Measurements from ENCODE around the gene ANKS3. TPM values are rescaled to one million over a fixed set of nuclear protein-coding genes. Genes with fewer than 3 reads are reported as not detected.

The ANKS3 gene
- polyA plus RNA-seq, 2 donors = 9.3 to 26.8 TPM

- Histone ChIP-seq H3K4me3 (ENCODE audit: low read depth in 1 of 2, low read length in 2 of 2) (no peak overlapping the region), H3K27ac (ENCODE audit: low read depth in 2 of 2, low read length in 1 of 2) (no peak overlapping the region), H3K4me1 (ENCODE audit: control insufficient read depth in 2 of 2, insufficient read depth in 2 of 2, low read length in 1 of 2) (no peaks in the 10 kb centered on the region), H3K27me3 (ENCODE audit: control insufficient read depth in 1 of 2, insufficient read depth in 2 of 2, low read length in 2 of 2) (no peaks in the 10 kb centered on the region), H3K36me3 (ENCODE audit: control insufficient read depth in 2 of 2, insufficient read depth in 2 of 2, low read length in 1 of 2) (peaks cover 5 to 14% of the 10 kb centered on the region in 2 donors), H3K9me3 (ENCODE audit: control insufficient read depth in 2 of 2, insufficient read depth in 1 of 2, low read depth in 1 of 2, low read length in 1 of 2) (no peaks in the 10 kb centered on the region)
- WGBS, 2 donors = 76 to 86% methylated on average over 2 of the region's 2 CpGs
Observed at GRCh38 chr16:4714996-4715395, 19.1 kb downstream of the ANKS3 start.

GRCh38 chr16:4713663-4714501, 20.2 kb downstream of the ANKS3 start:
- Histone ChIP-seq H3K4me1 (ENCODE audit: control insufficient read depth in 2 of 2, insufficient read depth in 2 of 2, low read length in 1 of 2) (no peaks in the 10 kb centered on the region), H3K27me3 (ENCODE audit: control insufficient read depth in 1 of 2, insufficient read depth in 2 of 2, low read length in 2 of 2) (no peaks in the 10 kb centered on the region), H3K36me3 (ENCODE audit: control insufficient read depth in 2 of 2, insufficient read depth in 2 of 2, low read length in 1 of 2) (peaks cover 5 to 14% of the 10 kb centered on the region in 2 donors), H3K9me3 (ENCODE audit: control insufficient read depth in 2 of 2, insufficient read depth in 1 of 2, low read depth in 1 of 2, low read length in 1 of 2) (no peaks in the 10 kb centered on the region), H3K4me3 (ENCODE audit: low read depth in 1 of 2, low read length in 2 of 2) (no peak overlapping the region), H3K27ac (ENCODE audit: low read depth in 2 of 2, low read length in 1 of 2) (no peak overlapping the region)
- 76 to 91% methylated on average over 18 of the region's 18 CpGs for WGBS, 2 donors

DNA sequence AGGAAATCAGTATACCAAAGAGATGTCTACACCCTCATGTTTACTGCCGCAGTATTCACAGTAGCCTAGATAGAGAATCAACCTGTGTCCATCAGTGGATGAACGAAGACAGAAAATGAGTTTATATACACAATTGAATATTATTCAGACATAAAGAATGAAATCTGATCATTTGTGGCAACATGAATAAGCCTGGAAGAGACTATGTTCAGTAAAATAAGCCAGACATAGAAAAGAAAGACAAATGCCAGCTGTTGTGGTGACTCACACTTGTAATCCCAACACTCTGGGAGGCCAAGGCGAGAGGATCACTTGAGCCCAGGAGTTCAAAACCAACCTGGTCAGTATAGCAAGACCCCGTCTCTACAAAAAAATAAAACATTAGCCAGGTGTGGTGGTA, 24.6 kb downstream of the ANKS3 start:
- Histone ChIP-seq H3K4me1 (ENCODE audit: control insufficient read depth in 2 of 2, insufficient read depth in 2 of 2, low read length in 1 of 2) (no peaks in the 10 kb centered on the region), H3K36me3 (ENCODE audit: control insufficient read depth in 2 of 2, insufficient read depth in 2 of 2, low read length in 1 of 2) (peaks cover 8 to 19% of the 10 kb centered on the region in 2 donors), H3K27me3 (ENCODE audit: control insufficient read depth in 1 of 2, insufficient read depth in 2 of 2, low read length in 2 of 2) (no peaks in the 10 kb centered on the region), H3K27ac (ENCODE audit: low read depth in 2 of 2, low read length in 1 of 2) (no peak overlapping the region), H3K9me3 (ENCODE audit: control insufficient read depth in 2 of 2, insufficient read depth in 1 of 2, low read depth in 1 of 2, low read length in 1 of 2) (no peaks in the 10 kb centered on the region), H3K4me3 (ENCODE audit: low read depth in 1 of 2, low read length in 2 of 2) (no peak overlapping the region)
- WGBS, 2 donors = 94 to 96% methylated on average over 4 of the region's 4 CpGs

DNA sequence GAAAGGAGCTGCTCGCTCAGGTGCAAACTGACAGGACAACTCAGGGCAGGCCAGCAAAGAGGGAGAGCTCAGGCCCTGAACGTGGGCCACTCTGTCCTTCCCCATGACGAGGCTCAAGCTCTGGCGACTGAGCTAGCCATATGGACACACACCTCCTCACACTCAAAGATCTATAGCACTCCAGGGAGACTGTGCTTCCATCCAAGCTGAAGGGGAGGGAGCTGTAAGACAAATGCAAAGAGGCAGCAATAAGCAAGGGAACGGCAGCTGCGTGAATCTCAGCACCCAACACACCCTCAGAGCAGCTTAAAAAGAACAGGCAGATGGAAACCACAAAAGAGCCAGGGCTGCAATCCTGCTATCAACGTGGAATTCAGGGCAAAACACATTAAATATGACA, 27.2 kb downstream of the ANKS3 start:
- Histone ChIP-seq H3K4me1 (ENCODE audit: control insufficient read depth in 2 of 2, insufficient read depth in 2 of 2, low read length in 1 of 2) (no peaks in the 10 kb centered on the region), H3K36me3 (ENCODE audit: control insufficient read depth in 2 of 2, insufficient read depth in 2 of 2, low read length in 1 of 2) (peaks cover 3 to 16% of the 10 kb centered on the region in 2 donors), H3K4me3 (ENCODE audit: low read depth in 1 of 2, low read length in 2 of 2) (no peak overlapping the region), H3K27ac (ENCODE audit: low read depth in 2 of 2, low read length in 1 of 2) (no peak overlapping the region), H3K9me3 (ENCODE audit: control insufficient read depth in 2 of 2, insufficient read depth in 1 of 2, low read depth in 1 of 2, low read length in 1 of 2) (no peaks in the 10 kb centered on the region), H3K27me3 (ENCODE audit: control insufficient read depth in 1 of 2, insufficient read depth in 2 of 2, low read length in 2 of 2) (no peaks in the 10 kb centered on the region)
- WGBS, 2 donors = 89 to 91% methylated on average over 7 of the region's 7 CpGs

DNA sequence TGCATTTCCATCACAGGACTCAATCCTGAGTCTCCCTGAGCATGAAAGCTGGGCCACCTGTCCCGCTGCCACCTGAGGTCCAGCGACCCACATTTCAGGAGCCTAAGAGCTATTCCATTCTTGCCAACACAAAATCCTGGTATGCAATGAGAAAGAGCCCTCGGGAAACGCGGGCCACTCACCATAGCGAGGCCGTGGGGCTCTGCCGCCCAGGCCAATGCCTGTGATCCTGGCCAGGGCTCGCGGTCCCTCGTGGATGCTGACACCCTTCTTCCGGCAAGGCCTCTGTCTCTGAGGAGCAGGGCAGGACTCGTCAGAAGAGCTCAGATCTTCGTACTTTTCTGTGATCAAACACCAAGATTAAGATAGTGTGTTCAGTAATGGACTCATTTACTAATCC, 29.2 kb downstream of the ANKS3 start:
- Histone ChIP-seq H3K9me3 (ENCODE audit: control insufficient read depth in 2 of 2, insufficient read depth in 1 of 2, low read depth in 1 of 2, low read length in 1 of 2) (no peaks in the 10 kb centered on the region), H3K4me3 (ENCODE audit: low read depth in 1 of 2, low read length in 2 of 2) (no peak overlapping the region), H3K27me3 (ENCODE audit: control insufficient read depth in 1 of 2, insufficient read depth in 2 of 2, low read length in 2 of 2) (no peaks in the 10 kb centered on the region), H3K36me3 (ENCODE audit: control insufficient read depth in 2 of 2, insufficient read depth in 2 of 2, low read length in 1 of 2) (peaks cover 8 to 31% of the 10 kb centered on the region in 2 donors), H3K4me1 (ENCODE audit: control insufficient read depth in 2 of 2, insufficient read depth in 2 of 2, low read length in 1 of 2) (no peaks in the 10 kb centered on the region), H3K27ac (ENCODE audit: low read depth in 2 of 2, low read length in 1 of 2) (no peak overlapping the region)
- 95% methylated on average over 14 of the region's 14 CpGs for WGBS, 2 donors

DNA sequence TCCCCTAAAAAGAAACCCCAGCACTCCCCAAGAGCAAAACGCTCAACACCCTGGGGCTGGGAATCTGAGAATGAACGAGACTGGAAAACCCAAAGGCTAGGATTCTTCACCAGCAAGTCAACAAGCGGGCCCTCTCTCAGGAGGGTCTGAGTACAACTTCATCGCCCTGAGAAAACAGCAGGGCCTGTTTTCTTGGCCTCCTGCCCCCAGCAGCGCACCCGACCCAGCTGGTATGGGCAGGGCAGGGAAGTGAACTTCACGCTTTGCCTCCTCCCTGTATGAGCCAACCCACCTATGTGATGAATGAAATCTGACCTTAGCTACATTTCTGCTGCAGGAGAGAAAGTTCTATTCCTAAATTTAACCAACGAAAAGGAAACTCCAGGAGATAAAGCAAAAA, 29.6 kb downstream of the ANKS3 start:
- 78 to 86% methylated on average over 8 of the region's 8 CpGs for WGBS, 2 donors
- H3K4me3 ChIP-seq (ENCODE audit: low read depth in 1 of 2, low read length in 2 of 2) = no peak overlapping the region
- H3K9me3 ChIP-seq (ENCODE audit: control insufficient read depth in 2 of 2, insufficient read depth in 1 of 2, low read depth in 1 of 2, low read length in 1 of 2) = no peaks in the 10 kb centered on the region
- H3K27me3 ChIP-seq (ENCODE audit: control insufficient read depth in 1 of 2, insufficient read depth in 2 of 2, low read length in 2 of 2) = no peaks in the 10 kb centered on the region
- H3K4me1 ChIP-seq (ENCODE audit: control insufficient read depth in 2 of 2, insufficient read depth in 2 of 2, low read length in 1 of 2) = no peaks in the 10 kb centered on the region
- H3K36me3 ChIP-seq (ENCODE audit: control insufficient read depth in 2 of 2, insufficient read depth in 2 of 2, low read length in 1 of 2) = peaks cover 8 to 32% of the 10 kb centered on the region in 2 donors
- no peak overlapping the region for H3K27ac ChIP-seq (ENCODE audit: low read depth in 2 of 2, low read length in 1 of 2)

DNA sequence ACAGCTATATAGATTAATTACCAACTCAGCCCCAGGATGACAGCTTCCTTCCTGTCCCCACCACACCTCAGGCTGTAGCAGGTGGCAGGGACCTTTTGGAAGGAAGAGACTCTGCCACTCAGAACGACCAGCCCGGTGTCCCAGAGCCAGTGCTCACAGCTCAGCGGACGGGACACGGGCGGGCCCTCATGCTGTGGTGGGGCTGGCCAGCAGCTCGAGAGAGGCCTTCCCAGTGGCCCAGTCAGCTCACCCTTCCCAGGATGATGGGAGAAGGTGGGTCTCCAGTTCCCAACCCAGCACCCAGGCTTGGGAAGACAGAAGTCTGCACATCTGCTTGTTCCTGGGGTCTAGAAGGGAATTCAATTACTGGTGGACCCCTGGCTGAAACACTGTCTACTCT, 30.2 kb downstream of the ANKS3 start:
- Histone ChIP-seq H3K27me3 (ENCODE audit: control insufficient read depth in 1 of 2, insufficient read depth in 2 of 2, low read length in 2 of 2) (no peaks in the 10 kb centered on the region), H3K4me1 (ENCODE audit: control insufficient read depth in 2 of 2, insufficient read depth in 2 of 2, low read length in 1 of 2) (no peaks in the 10 kb centered on the region), H3K4me3 (ENCODE audit: low read depth in 1 of 2, low read length in 2 of 2) (no peak overlapping the region), H3K27ac (ENCODE audit: low read depth in 2 of 2, low read length in 1 of 2) (no peak overlapping the region), H3K36me3 (ENCODE audit: control insufficient read depth in 2 of 2, insufficient read depth in 2 of 2, low read length in 1 of 2) (peaks cover 8 to 38% of the 10 kb centered on the region in 2 donors), H3K9me3 (ENCODE audit: control insufficient read depth in 2 of 2, insufficient read depth in 1 of 2, low read depth in 1 of 2, low read length in 1 of 2) (no peaks in the 10 kb centered on the region)
- WGBS, 2 donors = 87 to 88% methylated on average over 7 of the region's 7 CpGs

- Histone ChIP-seq H3K9me3 (ENCODE audit: control insufficient read depth in 2 of 2, insufficient read depth in 1 of 2, low read depth in 1 of 2, low read length in 1 of 2) (no peaks in the 10 kb centered on the region), H3K27me3 (ENCODE audit: control insufficient read depth in 1 of 2, insufficient read depth in 2 of 2, low read length in 2 of 2) (no peaks in the 10 kb centered on the region), H3K4me1 (ENCODE audit: control insufficient read depth in 2 of 2, insufficient read depth in 2 of 2, low read length in 1 of 2) (no peaks in the 10 kb centered on the region), H3K4me3 (ENCODE audit: low read depth in 1 of 2, low read length in 2 of 2) (no peak overlapping the region), H3K27ac (ENCODE audit: low read depth in 2 of 2, low read length in 1 of 2) (no peak overlapping the region), H3K36me3 (ENCODE audit: control insufficient read depth in 2 of 2, insufficient read depth in 2 of 2, low read length in 1 of 2) (peaks cover 5 to 51% of the 10 kb centered on the region in 2 donors)
- WGBS, 2 donors = 79% methylated on average over 7 of the region's 7 CpGs
Observed at GRCh38 chr16:4702466-4702808, 31.6 kb downstream of the ANKS3 start.

GRCh38 chr16:4701791-4702465, 32.1 kb downstream of the ANKS3 start:
- no peaks in the 10 kb centered on the region for H3K27me3 ChIP-seq (ENCODE audit: control insufficient read depth in 1 of 2, insufficient read depth in 2 of 2, low read length in 2 of 2)
- no peak overlapping the region for H3K4me3 ChIP-seq (ENCODE audit: low read depth in 1 of 2, low read length in 2 of 2)
- peaks cover 5 to 55% of the 10 kb centered on the region in 2 donors for H3K36me3 ChIP-seq (ENCODE audit: control insufficient read depth in 2 of 2, insufficient read depth in 2 of 2, low read length in 1 of 2)
- 77% methylated on average over 17 of the region's 17 CpGs for WGBS, 2 donors
- H3K27ac ChIP-seq (ENCODE audit: low read depth in 2 of 2, low read length in 1 of 2) = peak overlapping the region; percentile 18 to 37
- no peaks in the 10 kb centered on the region for H3K4me1 ChIP-seq (ENCODE audit: control insufficient read depth in 2 of 2, insufficient read depth in 2 of 2, low read length in 1 of 2)
- H3K9me3 ChIP-seq (ENCODE audit: control insufficient read depth in 2 of 2, insufficient read depth in 1 of 2, low read depth in 1 of 2, low read length in 1 of 2) = no peaks in the 10 kb centered on the region

Data from esophagus (tissue), 2 donors.